ENCODE data around the gene GALT. TPM values are rescaled to one million over a fixed set of nuclear protein-coding genes. Genes with fewer than 3 reads are reported as not detected.

Gene GALT
- total RNA-seq, 1 donor from 2014 or later: 11.3 TPM

DNA sequence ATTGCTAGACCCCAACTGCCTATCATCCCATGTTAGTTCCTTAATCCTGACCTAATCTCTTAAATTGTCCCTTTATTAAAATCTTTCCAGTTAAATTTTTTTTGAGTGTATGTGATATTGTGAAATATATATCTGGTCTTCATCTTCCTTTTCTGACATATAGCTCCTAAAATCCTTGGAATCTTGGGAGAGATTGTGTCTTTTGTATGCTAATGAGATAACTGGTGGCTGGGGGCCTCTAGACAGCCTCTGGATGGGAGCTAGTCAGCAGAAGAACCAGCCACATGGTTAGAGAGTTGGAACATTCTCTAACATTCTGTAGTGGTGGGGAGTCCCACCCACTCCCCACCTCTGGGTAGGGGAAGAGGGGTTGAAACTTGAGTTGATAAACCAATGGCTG is 48.3 kb downstream of the GALT start:
- no peak for DNase-seq (ENCODE audit: low read depth)
- H3K36me3 ChIP-seq (ENCODE audit: control insufficient read depth, insufficient read depth, low read length): no peaks in the 10 kb centered on the region
- FAIRE-seq: no peak
- H3K4me3 ChIP-seq (ENCODE audit: low read depth, low read length): no peak overlapping the region
- TF ChIP-seq, protein P1, sequence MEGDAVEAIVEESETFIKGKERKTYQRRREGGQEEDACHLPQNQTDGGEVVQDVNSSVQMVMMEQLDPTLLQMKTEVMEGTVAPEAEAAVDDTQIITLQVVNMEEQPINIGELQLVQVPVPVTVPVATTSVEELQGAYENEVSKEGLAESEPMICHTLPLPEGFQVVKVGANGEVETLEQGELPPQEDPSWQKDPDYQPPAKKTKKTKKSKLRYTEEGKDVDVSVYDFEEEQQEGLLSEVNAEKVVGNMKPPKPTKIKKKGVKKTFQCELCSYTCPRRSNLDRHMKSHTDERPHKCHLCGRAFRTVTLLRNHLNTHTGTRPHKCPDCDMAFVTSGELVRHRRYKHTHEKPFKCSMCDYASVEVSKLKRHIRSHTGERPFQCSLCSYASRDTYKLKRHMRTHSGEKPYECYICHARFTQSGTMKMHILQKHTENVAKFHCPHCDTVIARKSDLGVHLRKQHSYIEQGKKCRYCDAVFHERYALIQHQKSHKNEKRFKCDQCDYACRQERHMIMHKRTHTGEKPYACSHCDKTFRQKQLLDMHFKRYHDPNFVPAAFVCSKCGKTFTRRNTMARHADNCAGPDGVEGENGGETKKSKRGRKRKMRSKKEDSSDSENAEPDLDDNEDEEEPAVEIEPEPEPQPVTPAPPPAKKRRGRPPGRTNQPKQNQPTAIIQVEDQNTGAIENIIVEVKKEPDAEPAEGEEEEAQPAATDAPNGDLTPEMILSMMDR (IDR thresholded peaks at IDR 0.05; ENCODE audit: insufficient read depth, low read length, severe bottlenecking): no peak
- H3K27me3 ChIP-seq (ENCODE audit: control insufficient read depth, insufficient read depth, low read length): no peaks in the 10 kb centered on the region

Other genes with a start within 250 kb of the GALT start
- 3.9 and 5.4 TPM in 2 replicates for gene FAM219A, start 188.1 kb upstream of the GALT start, total RNA-seq
- not detected in 2 replicates for gene DNAI1, start 187.9 kb upstream of the GALT start, total RNA-seq
- gene ENHO, start 123.7 kb upstream of the GALT start, total RNA-seq: 0.13 TPM in 1 of 2 replicates, not detected in the other
- gene CNTFR, start 57.0 kb upstream of the GALT start, total RNA-seq: not detected in 2 replicates
- 45.8 and 49.3 TPM in 2 replicates for gene RPP25L, start 34.6 kb upstream of the GALT start, total RNA-seq
- gene DCTN3, start 26.2 kb upstream of the GALT start, total RNA-seq: 57.1 and 73.4 TPM in 2 replicates
- gene ARID3C, start 17.6 kb upstream of the GALT start, total RNA-seq: 0.26 TPM in 1 of 2 replicates, not detected in the other
- 62.5 and 74.8 TPM in 2 replicates for gene SIGMAR1, start 8.9 kb upstream of the GALT start, total RNA-seq
- gene IL11RA, start 5.5 kb downstream of the GALT start, total RNA-seq: 0.79 and 1.0 TPM in 2 replicates
- gene CCL27, start 16.0 kb downstream of the GALT start, total RNA-seq: 0.26 TPM in 1 of 2 replicates, not detected in the other
- not detected in 2 replicates for gene CCL19, start 44.6 kb downstream of the GALT start, total RNA-seq
- gene CCL21, start 63.5 kb downstream of the GALT start, total RNA-seq: not detected in 2 replicates